B cell (primary cell): ENCODE data around the gene DPM1. TPM values are rescaled to one million over a fixed set of nuclear protein-coding genes. Genes with fewer than 3 reads are reported as not detected.
A peak's percentile ranks its signal among the peaks of the same experiment; 100 is the strongest.

Source experiments
- ATAC-seq: fragments of 200-7000 bp; cut with Tn5 transposase; one replicate; pipeline ENCODE4 v1.10.0; 2021; ENCODE audit warnings: low read depth, mild to moderate bottlenecking, moderate number of reproducible peaks, moderate library complexity
- CTCF ChIA-PET: fragments of 350-600 bp; sonication (Branson Sonifier 250); formaldehyde crosslinking; loops from one replicate; lab custom pipeline; 2021; ENCODE audit warnings: antibody characterized with exemption, inconsistent platforms; lab: Charles Lee
- POLR2A ChIA-PET: fragments of 350-600 bp; sonication (Branson Sonifier 250); formaldehyde crosslinking; loops from one replicate; lab custom pipeline; 2021; ENCODE audit warnings: antibody characterized with exemption; lab: Charles Lee
- DNase-seq: peaks from one replicate; pipeline ENCODE4 v3.0.0; 2013
- H2AFZ ChIP-seq: 2 replicates; pipeline ENCODE4 v1.6.1; 2012; ENCODE audit warnings: mild to moderate bottlenecking, low read depth, low read length; ENCODE audit not compliant: insufficient read depth, poor library complexity, severe bottlenecking
- H3K27ac ChIP-seq, 2 donors: 1 replicate in 1 of 2; 2 replicates in 1 of 2; pipeline ENCODE4 v1.5.1; 2012 to 2013; ENCODE audit warnings: low read length in 2 of 2, mild to moderate bottlenecking in 2 of 2, moderate library complexity in 1 of 2
- H3K27me3 ChIP-seq, 4 experiments: fragments of 200-600 bp in 1 of 4; sonication (generic) in 1 of 4; replicated peaks in 1 of 4; 1 replicate in 2 of 4; 2 replicates in 2 of 4; pipeline versions ENCODE4 v1.6.1 to v1.7.0; 2013 to 2016; ENCODE audit warnings: low read length in 3 of 4, mild to moderate bottlenecking in 2 of 4, mixed read lengths in 1 of 4, moderate library complexity in 1 of 4; ENCODE audit not compliant: insufficient read depth in 4 of 4, control insufficient read depth in 3 of 4; ENCODE audit errors: control extremely low read depth in 1 of 4
- H3K36me3 ChIP-seq, 2 experiments: replicated peaks in 1 of 2; 1 replicate in 1 of 2; 2 replicates in 1 of 2; pipeline versions ENCODE4 v1.6.1 to v1.7.1; 2013; ENCODE audit warnings: low read length in 1 of 2; ENCODE audit not compliant: insufficient read depth in 2 of 2, control insufficient read depth in 1 of 2; ENCODE audit errors: control extremely low read depth in 1 of 2, extremely low read depth in 1 of 2
- H3K4me1 ChIP-seq, 2 donors: fragments of 200-600 bp in 1 of 2; sonication (generic) in 1 of 2; 1 replicate in 1 of 2; 2 replicates in 1 of 2; pipeline versions ENCODE4 v1.5.1 to v1.6.1; 2013 to 2017; ENCODE audit warnings: low read length in 2 of 2; ENCODE audit not compliant: control insufficient read depth in 2 of 2, insufficient read depth in 2 of 2
- H3K4me2 ChIP-seq: replicated peaks from 2 replicates; pipeline ENCODE3; 2012; ENCODE audit warnings: mild to moderate bottlenecking, low read depth, low read length; ENCODE audit not compliant: poor library complexity, severe bottlenecking
- H3K4me3 ChIP-seq, 5 experiments: fragments of 200-600 bp in 1 of 5; sonication (generic) in 1 of 5; 1 replicate in 3 of 5; 2 replicates in 2 of 5; pipeline versions ENCODE4 v1.5.1 to v1.7.0; 2011 to 2016; ENCODE audit warnings: low read length in 4 of 5, mild to moderate bottlenecking in 4 of 5, low read depth in 2 of 5, control low read depth in 1 of 5, moderate library complexity in 1 of 5; ENCODE audit not compliant: insufficient read depth in 1 of 5; ENCODE audit errors: control extremely low read depth in 1 of 5, extremely low read depth in 1 of 5
- H3K79me2 ChIP-seq: fragments of 200-600 bp; sonication (generic); one replicate; pipeline ENCODE4 v1.6.0; 2016; ENCODE audit warnings: low read length; ENCODE audit not compliant: control insufficient read depth, insufficient read depth
- H3K9ac ChIP-seq: fragments of 200-600 bp; sonication (generic); 2 replicates; pipeline ENCODE4 v1.6.1; 2017; ENCODE audit warnings: mild to moderate bottlenecking, low read length, moderate library complexity
- H3K9me3 ChIP-seq, 3 donors: one replicate each; pipeline versions ENCODE4 v1.6.1 to v1.7.1; 2013; ENCODE audit warnings: low read length in 2 of 3; ENCODE audit not compliant: control insufficient read depth in 2 of 3, insufficient read depth in 1 of 3; ENCODE audit errors: control extremely low read depth in 1 of 3
- H4K20me1 ChIP-seq: 2 replicates; pipeline ENCODE4 v1.6.0; 2012; ENCODE audit warnings: mild to moderate bottlenecking, low read length; ENCODE audit not compliant: insufficient read depth, control insufficient read depth, poor library complexity, severe bottlenecking
- H3K27ac Mint-ChIP-seq: one replicate; pipeline ENCODE4 v1.8.0; 2021; ENCODE audit warnings: mixed read lengths
- H3K27me3 Mint-ChIP-seq: one replicate; pipeline ENCODE4 v1.8.0; 2021; ENCODE audit warnings: mixed read lengths
- H3K4me1 Mint-ChIP-seq: one replicate; pipeline ENCODE4 v1.8.0; 2021; ENCODE audit warnings: mixed read lengths
- H3K4me3 Mint-ChIP-seq: one replicate; pipeline ENCODE4 v1.8.0; 2021; ENCODE audit warnings: mixed read lengths
- H3K9me3 Mint-ChIP-seq: one replicate; pipeline ENCODE4 v1.8.0; 2022; ENCODE audit warnings: mixed read lengths; ENCODE audit not compliant: insufficient read depth
- CTCF ChIP-seq: fragments of 200-600 bp; IDR thresholded peaks from one replicate; pipeline ENCODE4 v1.8.0; 2022; ENCODE audit warnings: antibody characterized with exemption, mild to moderate bottlenecking
- EZH2 ChIP-seq: IDR thresholded peaks from 2 replicates; pipeline ENCODE4 v1.6.1; 2012; ENCODE audit warnings: borderline replicate concordance, low read depth, mild to moderate bottlenecking, moderate library complexity, low read length; ENCODE audit not compliant: insufficient read depth, poor library complexity, severe bottlenecking
- WGBS: methylation state at CpG from one replicate; pipeline ENCODE4 v1.1.5; 2013; ENCODE audit warnings: missing lambda C conversion rate; ENCODE audit not compliant: insufficient coverage; 5-methylcytosine and 5-hydroxymethylcytosine counted together
- intact Hi-C: fragments of 100-400 bp; cut with micrococcal nuclease; formaldehyde crosslinking; loops from one replicate; pipeline ENCODE4 v1.10.0; 2022
- polyA plus RNA-seq: library from polyadenylated mRNA; depleted of rRNA; stranded (reverse); fragments of >200 nt; gene quantifications from 2 replicates; pipeline ENCODE4 v1.2.3, GENCODE V29; 2012
- total RNA-seq, 2 donors: library from RNA; stranded (reverse); fragments of 120-200 nt in 1 of 2; gene quantifications; 1 replicate in 1 of 2; 2 replicates in 1 of 2; pipeline versions ENCODE4 v1.2.3 to v1.2.4, GENCODE V29; 2013 to 2022

The DPM1 gene
- total and polyA plus RNA-seq, 2 donors (not counting 1 experiment from before 2014, with no cell fraction given): 13.4 to 35.2 TPM

GRCh38 chr20:50981714-50982048 is 23.3 kb upstream of the DPM1 start:
- no peaks in the 10 kb centered on the region for H3K36me3 ChIP-seq
- H3K4me3 ChIP-seq: no peak overlapping the region
- H3K79me2 ChIP-seq: no peaks in the 10 kb centered on the region
- Mint-ChIP-seq H3K4me1 (peaks cover 3% of the 10 kb centered on the region), H3K9me3 (no peaks in the 10 kb centered on the region), H3K4me3 (no peak overlapping the region), H3K27ac (no peak overlapping the region), H3K27me3 (peaks cover 40% of the 10 kb centered on the region)
- peaks cover 0 to 27% (median 2%) of the 10 kb centered on the region in 4 experiments for H3K27me3 ChIP-seq
- H2AFZ ChIP-seq: no peak overlapping the region
- no peak overlapping the region for H3K4me2 ChIP-seq
- peak; percentile 65 for TF ChIP-seq CTCF
- no peak for TF ChIP-seq EZH2
- intact Hi-C loops: loop anchor here (1.0 to 10.0 kb wide), 2 partner anchors 191 to 1103 kb away; no protein-coding TSS in a partner anchor
- no peak for DNase-seq
- no peaks in the 10 kb centered on the region for H4K20me1 ChIP-seq
- ChIA-PET CTCF (interaction anchor here (0.7 to 14.9 kb wide), 24 partner anchors 8 to 1164 kb away, joined by 3 to 314 read pairs (median 4); partner anchors contain the start of genes BCAS4, DPM1 and MOCS3), POLR2A (no interaction called here)
- no peak overlapping the region for H3K27ac ChIP-seq
- no peaks in the 10 kb centered on the region for H3K9me3 ChIP-seq
- no peak overlapping the region for H3K9ac ChIP-seq
- WGBS: 100% methylated on average over 1 of the region's 3 CpGs
- H3K4me1 ChIP-seq: peaks cover 0 to 4% of the 10 kb centered on the region in 2 donors
- no peak for ATAC-seq

DNA sequence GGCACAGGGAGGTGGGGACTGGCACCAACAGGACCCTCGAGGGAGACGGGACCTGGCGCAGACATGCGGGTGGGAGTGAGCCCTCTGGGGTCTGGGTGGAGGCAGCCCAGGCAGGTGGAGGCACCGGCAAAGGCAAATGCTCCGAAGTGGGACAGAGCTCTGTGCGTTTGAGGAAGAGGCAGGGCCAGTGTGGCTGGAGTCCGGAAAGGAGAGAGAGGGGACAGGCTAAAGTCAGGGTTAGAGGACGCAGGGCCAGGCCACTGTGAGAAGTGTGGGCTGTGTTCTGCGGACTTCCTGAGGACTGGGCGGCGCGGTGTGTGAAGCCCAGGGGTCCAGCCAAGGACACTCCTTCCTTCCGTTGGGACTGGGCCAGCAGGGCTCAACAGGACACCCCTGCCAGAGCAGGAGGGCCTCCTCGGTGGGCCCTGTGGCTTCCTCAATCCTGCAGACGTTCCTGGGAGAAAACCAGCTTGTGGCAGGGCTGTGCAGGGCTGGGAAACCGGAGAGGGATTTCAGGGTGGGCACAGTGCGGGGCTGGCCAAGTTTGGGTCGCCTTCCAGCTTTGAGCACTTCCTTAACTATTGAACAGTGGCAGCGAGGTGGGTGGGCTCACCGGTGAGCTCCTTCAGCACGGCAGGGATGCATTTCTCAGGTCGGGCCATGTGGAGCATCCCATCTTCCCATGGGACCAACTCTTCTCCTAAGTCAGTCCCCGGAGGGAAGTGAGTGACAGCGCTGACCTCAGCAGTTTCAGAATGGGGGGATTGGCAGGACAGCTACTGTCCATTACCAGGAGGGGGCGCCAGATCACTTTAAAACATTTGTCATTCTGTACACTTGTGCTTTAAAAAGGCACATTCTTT is 22.8 kb upstream of the DPM1 start:
- Mint-ChIP-seq H3K4me1 (peaks cover 3% of the 10 kb centered on the region), H3K27ac (no peak overlapping the region), H3K4me3 (no peak overlapping the region), H3K9me3 (no peaks in the 10 kb centered on the region), H3K27me3 (peaks cover 37% of the 10 kb centered on the region)
- Histone ChIP-seq H3K27ac (no peak overlapping the region), H3K36me3 (no peaks in the 10 kb centered on the region), H3K4me2 (peak overlapping the region; percentile 40), H3K9ac (no peak overlapping the region), H3K27me3 (peaks cover 0 to 23% (median 2%) of the 10 kb centered on the region in 4 experiments), H3K4me3 (no peak overlapping the region), H4K20me1 (no peaks in the 10 kb centered on the region), H2AFZ (no peak overlapping the region), H3K79me2 (no peaks in the 10 kb centered on the region), H3K4me1 (peaks cover 0 to 4% of the 10 kb centered on the region in 2 donors), H3K9me3 (no peaks in the 10 kb centered on the region)
- ATAC-seq: peak; percentile 80
- intact Hi-C loops: loop anchor here (1.0 to 10.0 kb wide), 2 partner anchors 191 to 1104 kb away; no protein-coding TSS in a partner anchor
- POLR2A ChIA-PET: no interaction called here
- TF ChIP-seq EZH2: no peak
- peak; percentile 93 for TF ChIP-seq CTCF
- DNase-seq: peak; percentile 79
- CTCF ChIA-PET: interaction anchor here (0.7 to 14.9 kb wide), 24 partner anchors 8 to 1164 kb away, joined by 3 to 314 read pairs (median 4); partner anchors contain the start of genes BCAS4, DPM1 and MOCS3
- WGBS: 53% methylated on average over 25 of the region's 26 CpGs
